ENCODE measurements around the gene SLIT3.

Gene SLIT3

DNA sequence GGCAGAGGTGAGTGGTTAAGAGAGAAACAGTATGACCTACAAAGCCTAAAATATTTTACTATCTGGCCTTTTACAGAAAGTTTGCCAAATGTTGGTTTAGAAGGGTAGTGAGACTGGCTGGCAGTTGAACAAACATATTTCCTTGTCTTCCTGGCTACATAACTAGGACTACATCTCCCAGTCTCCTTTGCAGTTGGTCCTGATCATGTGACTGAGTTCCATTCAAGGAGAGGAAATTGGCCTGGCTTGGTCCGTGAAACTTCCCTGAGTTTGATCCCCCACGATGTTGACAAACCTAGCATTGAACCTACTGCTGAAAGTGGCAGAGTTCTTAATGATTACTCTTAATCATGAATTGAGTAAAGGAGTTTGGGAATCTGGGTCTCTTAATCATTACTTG, 280.8 kb downstream of the SLIT3 start:
- DNase-seq: no peak

DNA sequence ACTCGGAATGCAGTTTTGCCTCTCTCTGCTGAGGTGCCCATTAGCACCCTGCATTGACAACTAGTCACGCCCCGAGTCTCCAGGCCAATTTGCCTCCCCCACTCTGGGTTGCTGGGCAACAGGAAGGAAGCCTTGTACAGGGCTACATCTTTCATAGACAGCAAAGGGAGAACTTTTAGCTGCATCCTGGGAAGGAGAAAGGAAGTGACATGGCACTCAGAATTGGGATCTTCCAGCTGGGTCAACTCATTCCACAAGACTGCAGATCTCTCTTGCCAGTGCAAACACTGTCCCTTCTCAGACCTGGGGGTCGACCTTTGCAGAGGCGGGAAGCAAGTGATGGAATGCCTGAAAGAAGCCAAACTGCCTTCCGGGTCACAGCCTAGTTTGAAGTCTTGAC, 282.0 kb downstream of the SLIT3 start:
- no peak for DNase-seq

DNA sequence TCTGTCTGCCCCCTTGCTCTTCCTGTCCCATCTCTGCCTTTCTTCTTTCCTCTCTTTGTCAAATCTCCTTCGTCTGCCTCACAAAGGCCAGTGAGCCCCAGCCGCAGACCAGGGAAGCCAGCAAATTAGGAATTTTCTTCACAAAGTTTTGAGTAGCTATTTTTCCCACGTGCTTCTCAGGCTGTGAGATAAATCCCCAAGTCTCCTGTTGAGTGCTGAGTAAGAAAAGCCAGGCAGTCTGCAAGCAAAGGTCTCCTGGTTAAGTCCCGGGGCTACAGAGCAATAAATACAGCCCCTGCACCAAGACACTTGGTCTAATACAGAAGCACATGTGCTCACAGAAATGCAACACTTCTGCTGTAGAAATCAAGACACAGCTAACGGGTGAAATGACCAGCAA, 284.9 kb downstream of the SLIT3 start:
- no peak for DNase-seq

- DNase-seq: no peak
These were observed 287.1 kb downstream of the SLIT3 start for GRCh38 chr5:169013846-169014245.

DNA sequence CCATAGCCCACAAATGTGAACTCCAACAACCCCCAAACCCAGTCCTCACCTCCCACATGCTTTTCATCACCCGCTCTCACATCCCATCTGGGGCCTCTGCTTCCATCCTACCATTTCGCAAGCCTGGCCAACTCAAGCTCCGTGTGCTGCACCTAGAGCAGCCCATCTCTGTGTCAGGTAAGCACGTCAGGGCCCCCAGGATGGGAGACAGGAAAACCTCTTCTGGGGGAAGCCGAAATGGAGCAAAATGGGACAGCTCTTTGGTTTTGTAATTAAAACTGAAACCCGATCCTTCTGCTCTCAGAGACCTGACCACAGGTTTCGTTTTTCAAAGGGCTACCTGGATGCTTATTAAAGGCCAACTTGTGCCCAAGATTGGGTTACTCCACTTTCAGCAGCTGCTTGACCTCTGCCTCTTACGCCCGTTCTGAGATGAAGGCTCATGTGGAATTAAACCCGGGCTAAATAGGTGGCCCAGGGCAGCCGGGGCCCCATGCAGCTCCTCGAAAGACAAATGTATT, 287.7 kb downstream of the SLIT3 start:
- DNase-seq: no peak

- no peak for DNase-seq
These were observed 288.5 kb downstream of the SLIT3 start for GRCh38 chr5:169012450-169012849.

DNA sequence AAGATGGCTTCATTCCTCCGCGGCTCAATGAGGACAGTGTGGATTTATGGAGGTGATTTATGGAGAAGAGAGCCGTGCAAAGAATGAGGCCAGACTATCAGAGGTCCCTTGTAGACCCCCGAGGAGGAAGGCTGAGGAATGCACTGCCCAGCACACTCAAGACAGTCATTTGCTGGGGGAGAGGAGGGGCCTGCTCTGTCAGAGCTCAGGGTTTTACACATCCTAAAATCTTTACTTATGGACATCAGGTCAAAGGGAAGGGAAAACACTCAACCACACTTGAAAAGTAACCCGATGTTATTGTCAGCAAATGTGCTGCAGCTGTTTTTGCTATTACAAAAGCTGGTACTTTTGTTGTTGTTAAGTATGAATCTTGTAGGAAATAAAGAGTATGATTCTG, 289.5 kb downstream of the SLIT3 start:
- DNase-seq: no peak

DNA sequence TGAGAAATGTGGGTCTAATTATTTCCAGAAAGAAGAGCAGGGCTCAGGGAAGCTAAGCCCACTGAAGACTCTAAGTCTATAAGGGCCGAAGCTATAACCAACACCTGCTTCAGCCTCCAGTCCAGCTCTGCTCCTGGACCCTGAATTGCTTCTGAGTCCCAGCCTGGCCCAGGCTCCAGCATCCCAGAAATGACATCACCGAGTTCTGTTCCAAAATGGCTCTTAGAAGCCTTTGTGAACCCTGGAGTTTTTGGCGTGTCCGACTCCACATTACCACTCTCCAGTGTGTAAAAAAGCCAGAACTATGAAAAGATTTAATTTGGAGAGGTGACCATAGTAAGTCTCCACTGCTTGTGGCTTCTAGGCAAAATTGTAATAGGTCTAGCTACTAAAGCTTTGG, 289.9 kb downstream of the SLIT3 start:
- no peak for DNase-seq

- DNase-seq: no peak
These were observed 291.8 kb downstream of the SLIT3 start for GRCh38 chr5:169009123-169009522.

GRCh38 chr5:169006842-169007790, 293.8 kb downstream of the SLIT3 start:
- no peak for DNase-seq

DNA sequence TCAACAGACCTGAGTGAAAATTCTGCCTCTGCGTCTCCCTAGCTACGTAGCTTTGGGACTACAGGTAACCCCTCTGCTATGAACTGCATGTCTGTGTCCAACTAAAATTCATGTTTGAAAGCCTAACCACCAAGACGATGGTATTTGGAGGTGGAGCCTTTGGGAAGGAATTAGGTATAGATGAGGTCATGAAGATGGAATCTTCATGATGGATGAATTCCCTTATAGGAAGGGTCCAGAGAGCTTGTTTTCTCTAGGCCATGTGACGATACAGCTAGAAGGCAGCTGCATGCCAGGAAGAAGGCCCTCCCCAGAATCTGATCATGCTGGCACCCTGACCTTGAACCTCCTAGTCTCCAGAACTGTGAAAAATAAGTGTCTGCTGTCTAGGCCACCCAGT, 296.4 kb downstream of the SLIT3 start:
- no peak for DNase-seq

DNA sequence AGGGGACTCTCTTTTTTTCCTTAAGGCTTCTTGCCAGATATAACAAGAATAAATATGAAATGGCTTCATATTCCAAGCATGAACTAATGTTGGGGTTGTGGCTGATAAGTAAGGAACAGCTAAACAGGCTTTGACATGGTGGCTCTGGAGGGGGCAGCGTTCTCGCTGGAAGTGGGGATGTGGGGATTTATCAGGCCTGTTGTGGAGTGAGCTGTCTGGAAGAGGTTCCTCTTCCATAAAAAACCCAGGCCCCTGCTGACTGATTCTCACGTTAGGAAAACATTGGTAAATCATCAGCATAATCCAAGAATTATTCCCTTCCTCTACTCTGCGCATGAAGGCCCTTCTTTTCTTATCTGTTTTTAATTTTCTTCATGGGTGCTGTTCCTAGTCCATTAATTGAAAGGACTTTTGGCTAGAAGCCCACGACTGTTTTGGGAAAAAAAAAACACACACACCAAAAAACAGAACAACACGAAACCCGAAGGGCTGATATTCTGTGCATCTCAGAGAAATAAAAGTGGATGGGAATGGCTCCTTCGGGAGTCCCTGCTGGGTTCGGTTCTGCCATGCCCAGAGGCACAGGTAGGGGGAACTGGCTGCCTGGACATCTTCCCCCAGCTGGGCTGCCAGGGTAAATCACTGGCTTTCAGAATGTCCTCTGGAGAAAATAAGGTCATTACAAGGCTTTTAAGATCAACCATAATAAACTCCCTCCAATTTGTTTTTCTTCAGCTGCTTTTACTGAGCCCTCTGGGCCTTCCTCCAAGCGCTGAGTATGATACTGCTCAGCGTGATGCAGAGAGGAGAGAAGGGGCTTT, 297.0 kb downstream of the SLIT3 start:
- no peak for DNase-seq

DNA sequence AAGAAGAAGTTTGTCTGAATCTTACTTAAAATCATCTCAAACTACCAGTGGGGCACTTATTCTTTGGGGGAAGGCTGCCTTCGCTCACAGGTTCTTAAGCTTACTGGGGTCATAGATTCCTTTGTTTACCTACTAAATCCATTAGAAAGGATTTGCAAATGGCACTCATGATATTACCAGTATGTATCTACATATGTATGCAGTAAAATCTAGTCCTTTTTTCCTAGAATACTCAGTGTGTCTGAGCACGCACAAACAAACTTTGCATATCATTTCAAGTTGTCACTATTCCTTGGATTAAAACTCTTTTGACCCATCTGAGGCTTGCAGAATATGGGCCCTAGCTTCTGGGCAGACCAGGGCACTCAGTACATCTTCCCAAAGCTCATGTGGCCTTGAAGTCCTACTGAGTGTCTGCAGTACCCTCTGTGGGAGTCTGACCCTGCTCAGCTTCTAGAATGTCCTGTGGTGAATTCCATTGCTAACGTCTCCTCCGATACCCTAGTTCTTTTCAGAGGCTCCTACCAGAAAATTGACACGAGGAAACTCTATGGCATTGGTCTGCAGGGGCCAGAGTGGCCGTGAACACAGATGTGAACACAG, 297.9 kb downstream of the SLIT3 start:
- no peak for DNase-seq

DNA sequence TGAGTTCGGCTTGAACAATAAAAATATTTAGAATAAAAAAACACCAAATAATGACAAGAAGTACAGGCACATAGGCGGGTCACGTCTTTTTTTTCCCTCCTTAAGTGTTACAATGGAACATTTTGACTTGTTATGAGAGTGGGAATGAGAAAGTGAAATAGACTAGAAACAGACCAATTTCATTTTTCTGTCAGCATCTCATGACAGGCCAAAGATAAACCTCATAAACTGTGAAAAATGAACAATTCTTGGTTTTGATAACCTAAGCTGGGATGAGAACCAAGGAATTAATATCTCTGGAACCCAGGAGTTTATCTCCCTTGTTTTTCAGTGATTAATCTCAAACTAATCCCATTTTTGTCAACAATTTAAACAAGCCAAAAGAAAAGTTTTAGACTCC, 299.5 kb downstream of the SLIT3 start:
- no peak for DNase-seq

DNA sequence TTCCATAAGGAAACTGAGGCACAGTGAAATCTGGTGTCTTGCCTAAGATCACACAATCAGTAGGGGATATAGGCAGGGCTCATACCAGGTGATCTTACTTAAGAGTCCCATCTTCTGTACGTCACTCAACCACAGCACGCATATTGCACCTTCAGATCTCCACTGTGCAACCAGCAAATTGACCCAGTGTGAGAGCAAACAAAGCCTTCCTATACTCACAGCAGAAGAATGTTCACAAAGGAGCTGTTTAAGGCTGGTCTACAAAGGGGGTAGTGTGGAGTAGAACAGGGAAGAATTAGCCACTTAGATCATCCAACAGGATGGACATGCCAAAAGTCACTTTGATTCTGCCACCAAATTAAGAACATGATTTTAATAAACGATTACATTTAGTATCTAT, 305.9 kb downstream of the SLIT3 start:
- no peak for DNase-seq

- no peak for DNase-seq
These were observed 308.3 kb downstream of the SLIT3 start for GRCh38 chr5:168992687-168993086.

DNA sequence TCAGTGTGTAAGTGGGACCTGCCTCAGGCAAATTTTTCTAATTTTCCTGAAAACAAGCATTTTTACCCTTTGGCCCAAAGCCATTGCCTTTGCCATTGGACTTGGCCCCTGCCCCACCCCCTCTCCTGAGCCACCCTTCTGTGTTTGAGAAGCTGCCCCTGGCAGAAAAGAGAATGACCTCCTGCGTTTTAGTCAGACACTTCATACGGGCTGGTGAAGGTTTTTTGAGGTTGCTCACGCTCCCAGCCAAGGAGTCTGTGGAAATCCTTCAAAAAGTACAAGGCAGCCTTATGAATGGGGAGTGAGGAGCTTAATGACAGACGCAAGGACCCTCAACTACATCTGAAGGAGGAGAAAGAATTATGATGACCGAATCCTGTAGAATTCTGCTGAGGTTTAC, 308.9 kb downstream of the SLIT3 start:
- no peak for DNase-seq

DNA sequence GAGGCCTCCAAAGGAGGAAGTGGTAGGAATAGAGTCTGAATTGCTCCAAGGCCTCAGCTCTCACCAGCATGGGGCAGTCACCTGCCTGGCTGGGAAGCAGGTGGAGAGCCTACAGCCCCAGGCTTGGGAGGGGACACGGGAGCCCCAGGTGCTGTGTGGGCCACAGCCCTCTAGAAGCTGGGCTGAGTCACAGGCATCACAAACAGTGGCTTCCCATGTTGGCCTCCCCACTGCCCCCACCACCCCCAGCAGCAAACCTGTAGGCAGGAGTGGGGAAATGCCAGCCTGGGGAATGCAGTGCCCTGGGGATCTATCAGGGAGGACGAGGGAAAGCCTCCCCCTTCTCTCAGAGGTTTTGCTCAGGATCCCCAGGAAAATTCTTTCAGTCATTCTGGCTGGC, 309.6 kb downstream of the SLIT3 start:
- no peak for DNase-seq

GRCh38 chr5:168990679-168991078, 310.3 kb downstream of the SLIT3 start:
- no peak for DNase-seq

DNA sequence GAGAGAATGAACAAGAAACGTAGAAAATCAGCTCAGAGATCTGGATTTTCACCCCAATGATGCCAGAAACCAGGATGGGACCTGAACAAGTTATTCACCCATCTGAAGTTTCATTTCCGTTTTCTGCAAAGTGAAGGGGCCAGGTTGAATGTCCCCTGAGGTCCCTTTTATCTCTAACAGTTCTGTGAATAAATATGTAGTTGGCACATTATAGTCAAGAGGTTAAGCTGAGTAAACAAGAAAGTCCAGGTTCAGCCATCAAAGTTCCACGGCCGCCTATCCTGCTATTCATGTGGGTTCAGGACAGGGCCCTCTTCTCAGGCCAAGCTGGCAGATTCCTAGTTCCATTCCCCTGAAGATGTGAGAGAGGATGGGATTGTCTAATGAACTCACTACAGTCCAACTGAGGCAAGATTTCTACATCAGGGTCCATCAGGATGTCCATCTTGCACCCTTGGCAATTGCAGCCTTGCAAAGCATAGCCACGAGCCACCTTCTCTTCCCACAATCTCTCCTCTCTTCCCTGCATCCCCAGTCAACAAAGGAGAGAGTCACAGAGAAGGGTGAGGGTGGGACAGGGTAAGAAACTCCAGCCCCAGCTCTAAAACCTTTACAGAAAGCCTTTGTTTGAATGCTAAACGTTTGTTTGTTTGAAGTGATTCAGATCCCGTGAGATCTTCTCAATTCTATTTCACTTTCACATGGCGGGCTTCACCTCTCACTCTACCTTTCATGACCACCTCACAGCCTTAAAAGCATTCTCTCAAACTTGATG, 311.0 kb downstream of the SLIT3 start:
- no peak for DNase-seq

DNA sequence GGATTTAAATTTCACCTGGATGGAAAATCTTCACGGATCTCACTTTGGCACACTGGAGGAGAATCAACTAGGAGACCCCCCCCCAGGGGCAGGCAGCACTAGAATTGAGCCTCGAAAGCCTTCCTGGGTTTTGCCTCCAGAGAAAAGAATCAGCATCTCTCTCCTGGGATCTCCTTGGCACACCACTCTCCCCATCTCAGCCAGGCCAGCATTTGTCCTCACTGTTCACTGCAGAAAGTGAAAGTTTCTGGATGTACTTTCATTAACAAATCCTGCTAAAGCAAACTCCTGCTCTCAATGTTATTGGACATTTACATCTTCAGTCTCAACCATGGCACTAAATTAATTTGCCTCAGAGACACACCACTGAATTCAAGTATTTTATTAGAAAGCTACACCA, 312.2 kb downstream of the SLIT3 start:
- DNase-seq: no peak

DNA sequence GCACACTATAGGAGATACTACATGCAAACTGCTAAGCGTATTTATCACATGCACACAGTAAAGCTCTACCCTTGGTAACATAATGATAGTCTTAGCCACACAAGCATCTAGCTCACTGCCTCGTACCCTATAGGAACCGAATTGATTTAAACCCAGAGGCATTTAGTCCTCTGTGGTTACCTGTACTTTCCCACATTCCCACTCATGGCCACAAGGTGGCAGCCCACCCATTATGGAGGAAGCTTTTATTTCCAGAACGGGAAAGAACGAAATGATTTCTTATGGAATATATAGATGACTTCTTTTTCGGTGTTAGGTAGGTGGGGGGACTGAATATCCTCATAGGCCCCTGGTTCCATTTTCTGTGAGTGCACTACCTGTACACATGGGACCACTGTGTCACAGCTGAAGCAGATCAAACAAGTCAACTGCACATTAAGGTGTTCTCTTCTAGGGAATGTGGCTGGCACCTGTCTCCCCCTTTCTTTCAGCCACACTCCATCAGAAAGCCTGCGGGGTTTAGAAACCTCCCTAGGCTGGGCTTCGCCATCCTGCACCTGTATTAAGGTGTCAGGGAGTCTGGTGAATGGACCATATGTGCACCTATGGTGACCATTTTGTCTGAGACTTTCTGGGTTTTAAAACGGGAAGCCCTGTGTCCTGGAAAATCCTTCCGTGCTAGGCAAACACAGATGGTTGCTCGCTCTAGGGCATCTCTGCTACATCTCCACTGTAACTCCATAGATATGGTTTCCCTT, 313.2 kb downstream of the SLIT3 start:
- DNase-seq: peak; percentile 66

Data from activated CD4-positive, CD25-positive, alpha-beta regulatory T cell treated with anti-CD3 and anti-CD28 coated beads, Interleukin-2, amount 50 U/mL, for 72 hours (primary cell).